HepG2 (cell line): ENCODE data around the gene LCN2. TPM values are rescaled to one million over a fixed set of nuclear protein-coding genes. Genes with fewer than 3 reads are reported as not detected.
A peak's percentile ranks its signal among the peaks of the same experiment; 100 is the strongest.

ENCODE experiments used
- BCL6 ChIP-seq: IDR thresholded peaks from 2 replicates; pipeline ENCODE4 v1.6.1; 2016; ENCODE audit warnings: missing genetic modification reagents, missing compliant biosample characterization
- HNF4A ChIP-seq: sonication (generic); formaldehyde crosslinking; IDR thresholded peaks from 2 replicates; pipeline ENCODE4 v1.4.0; 2020; ENCODE audit warnings: missing genetic modification reagents
- HNRNPUL1 ChIP-seq: fragments of 200-400 bp; formaldehyde crosslinking; IDR thresholded peaks from 2 replicates; pipeline ENCODE4 v1.6.1; 2017; ENCODE audit warnings: low read depth, mild to moderate bottlenecking, low read length, moderate library complexity
- JUNB ChIP-seq: sonication (generic); formaldehyde crosslinking; IDR thresholded peaks from 2 replicates; pipeline ENCODE4 v1.8.0; 2022; ENCODE audit warnings: missing genetic modification reagents, mild to moderate bottlenecking, borderline replicate concordance
- MBNL3 ChIP-seq: fragments of 250-450 bp; sonication (Bioruptor Pico); conservative IDR thresholded peaks from 2 replicates; pipeline ENCODE4 v1.8.0; 2022; ENCODE audit warnings: mild to moderate bottlenecking, inconsistent platforms
- PITX1 ChIP-seq: sonication (generic); formaldehyde crosslinking; IDR thresholded peaks from 2 replicates; pipeline ENCODE4 v1.5.1; 2020; ENCODE audit warnings: mild to moderate bottlenecking, missing genetic modification reagents
- SOX5 ChIP-seq: IDR thresholded peaks from 2 replicates; pipeline ENCODE4 v1.6.1; 2016; ENCODE audit warnings: borderline replicate concordance
- TFAP4 ChIP-seq: sonication (generic); IDR thresholded peaks from 2 replicates; pipeline ENCODE4 v1.6.1; 2016; ENCODE audit warnings: low read depth, borderline replicate concordance
- TP53 ChIP-seq: sonication (generic); formaldehyde crosslinking; conservative IDR thresholded peaks from 2 replicates; pipeline ENCODE4 v1.4.0; 2020; ENCODE audit warnings: missing genetic modification reagents
- ZNF142 ChIP-seq: sonication (generic); formaldehyde crosslinking; IDR thresholded peaks from 2 replicates; pipeline ENCODE4 v1.4.0; 2020; ENCODE audit warnings: missing genetic modification reagents
- ZNF407 ChIP-seq: sonication (generic); formaldehyde crosslinking; IDR thresholded peaks from one replicate; pipeline ENCODE4 v1.5.1; 2020; ENCODE audit warnings: mild to moderate bottlenecking, missing genetic modification reagents; ENCODE audit errors: not compliant biosample characterization
- ZNF451 ChIP-seq: sonication (generic); formaldehyde crosslinking; IDR thresholded peaks from 2 replicates; pipeline ENCODE4 v1.5.0; 2020; ENCODE audit warnings: mild to moderate bottlenecking, missing genetic modification reagents
- ZSCAN21 ChIP-seq: sonication (generic); formaldehyde crosslinking; IDR thresholded peaks from 2 replicates; pipeline ENCODE4 v1.8.0; 2022; ENCODE audit warnings: mild to moderate bottlenecking, missing genetic modification reagents, moderate library complexity, borderline replicate concordance
- polyA plus RNA-seq, 8 experiments: library from polyadenylated mRNA; depleted of rRNA in 3 of 8; stranded (reverse) in 7 of 8; unstranded in 1 of 8; fragments of >200 nt; fragmentation: Illumina TruSeq in 4 of 8; extraction: Trizol in 4 of 8; gene quantifications; 2 replicates each; pipeline versions ENCODE4 v1.2.1 to v1.2.3, GENCODE V29; 2011 to 2016; ENCODE audit warnings: low read depth in 4 of 8, missing spikeins in 1 of 8, mixed read lengths in 1 of 8; ENCODE audit not compliant: insufficient read depth in 1 of 8
- total RNA-seq, 5 experiments: library from RNA; depleted of rRNA; stranded (reverse); fragments of >200 nt; fragmentation: Illumina TruSeq; extraction: Trizol; gene quantifications; 2 replicates each; pipeline ENCODE4 v1.2.3, GENCODE V29; 2016; ENCODE audit warnings: low read depth in 1 of 5

LCN2 gene
- total and polyA plus RNA-seq, 2 of the 13 experiments (the other 11 are each of a cell fraction or from before 2014, with no cell fraction given) = 0.38 to 1.4 TPM

GRCh38 chr9:128127990-128128835 is 21.0 kb upstream of the LCN2 start (continued):
- TF ChIP-seq TFAP4 (no peak; the same call in 1 of the 2 replicates), SOX5 (0 out of 2 replicates have a peak, but pooled peaks have one; percentile 7), ZNF407 (peak; percentile 7), HNF4A (CRISPR knock-in tag) (no peak), ZSCAN21 (CRISPR knock-in tag) (peak; percentile 28; the same call in 1 of the 2 replicates), MBNL3 (CRISPR knock-in tag) (no peak), ZNF451 (CRISPR knock-in tag) (no peak; the same call in 1 of the 2 replicates), BCL6 (CRISPR knock-in tag) (0 out of 2 replicates have a peak, but pooled peaks have one; percentile 23), TP53 (CRISPR knock-in tag) (no peak), HNRNPUL1 (no peak), ZNF142 (CRISPR knock-in tag) (peak; percentile 100), JUNB (CRISPR knock-in tag) (no peak), PITX1 (no peak)
